Measurements from ENCODE around the gene MAP1B.
A peak's percentile ranks its signal among the peaks of the same experiment; 100 is the strongest.

The MAP1B gene

DNA sequence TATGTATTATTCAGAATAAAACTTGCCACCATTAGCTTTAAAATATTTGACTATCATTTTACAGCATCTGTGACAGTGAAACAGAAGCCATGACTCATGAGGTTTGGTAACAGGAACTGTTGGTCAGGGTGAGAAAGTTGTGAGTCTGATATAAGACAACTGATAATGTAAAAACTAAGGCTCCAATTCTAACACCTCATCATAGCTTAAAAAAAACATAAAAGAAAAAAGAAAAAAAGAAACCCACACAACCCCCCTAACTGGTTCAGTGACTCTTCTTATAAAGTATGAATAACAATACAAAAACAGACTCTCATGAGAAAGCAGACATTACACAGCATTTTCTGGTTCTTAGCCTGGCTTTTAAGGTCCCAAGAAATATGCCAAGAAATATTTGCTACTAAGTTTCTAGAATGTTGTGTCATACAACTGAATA lies 127.0 kb downstream of the MAP1B start:
- Histone ChIP-seq H3K4me3 (ENCODE audit: low read depth, low read length, poor library complexity, severe bottlenecking) (peak overlapping the region; percentile 8), H3K27ac (ENCODE audit: low read depth, low read length, poor library complexity, severe bottlenecking) (peak overlapping the region; percentile 96), H3K9me2 (ENCODE audit: low read depth, low read length) (no peaks in the 10 kb centered on the region), H3K9ac (ENCODE audit: low read length) (no peak overlapping the region), H3K9me3 (ENCODE audit: low read length) (no peaks in the 10 kb centered on the region), H2AFZ (ENCODE audit: low read length) (no peak overlapping the region), H3K79me2 (ENCODE audit: insufficient read depth, low read length) (no peaks in the 10 kb centered on the region), H4K20me1 (ENCODE audit: insufficient read depth, low read length) (no peaks in the 10 kb centered on the region), H3K4me1 (ENCODE audit: insufficient read depth, low read length, severe bottlenecking) (peaks cover 72% of the 10 kb centered on the region), H3K36me3 (ENCODE audit: insufficient read depth, low read length) (peaks cover 71% of the 10 kb centered on the region), H3F3A (ENCODE audit: insufficient read depth, low read length) (no peaks in the 10 kb centered on the region; the same call in 1 of the 2 replicates), H3K4me2 (ENCODE audit: low read length) (peak overlapping the region; percentile 12; the same call in 1 of the 2 replicates), H3K27me3 (ENCODE audit: insufficient read depth, low read length) (no peaks in the 10 kb centered on the region)
- no peak for TF ChIP-seq EZH2 (IDR thresholded peaks at IDR 0.05; ENCODE audit: borderline replicate concordance, low read length)
- TF ChIP-seq, protein P1, sequence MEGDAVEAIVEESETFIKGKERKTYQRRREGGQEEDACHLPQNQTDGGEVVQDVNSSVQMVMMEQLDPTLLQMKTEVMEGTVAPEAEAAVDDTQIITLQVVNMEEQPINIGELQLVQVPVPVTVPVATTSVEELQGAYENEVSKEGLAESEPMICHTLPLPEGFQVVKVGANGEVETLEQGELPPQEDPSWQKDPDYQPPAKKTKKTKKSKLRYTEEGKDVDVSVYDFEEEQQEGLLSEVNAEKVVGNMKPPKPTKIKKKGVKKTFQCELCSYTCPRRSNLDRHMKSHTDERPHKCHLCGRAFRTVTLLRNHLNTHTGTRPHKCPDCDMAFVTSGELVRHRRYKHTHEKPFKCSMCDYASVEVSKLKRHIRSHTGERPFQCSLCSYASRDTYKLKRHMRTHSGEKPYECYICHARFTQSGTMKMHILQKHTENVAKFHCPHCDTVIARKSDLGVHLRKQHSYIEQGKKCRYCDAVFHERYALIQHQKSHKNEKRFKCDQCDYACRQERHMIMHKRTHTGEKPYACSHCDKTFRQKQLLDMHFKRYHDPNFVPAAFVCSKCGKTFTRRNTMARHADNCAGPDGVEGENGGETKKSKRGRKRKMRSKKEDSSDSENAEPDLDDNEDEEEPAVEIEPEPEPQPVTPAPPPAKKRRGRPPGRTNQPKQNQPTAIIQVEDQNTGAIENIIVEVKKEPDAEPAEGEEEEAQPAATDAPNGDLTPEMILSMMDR (IDR thresholded peaks at IDR 0.05; ENCODE audit: low read length): no peak

DNA sequence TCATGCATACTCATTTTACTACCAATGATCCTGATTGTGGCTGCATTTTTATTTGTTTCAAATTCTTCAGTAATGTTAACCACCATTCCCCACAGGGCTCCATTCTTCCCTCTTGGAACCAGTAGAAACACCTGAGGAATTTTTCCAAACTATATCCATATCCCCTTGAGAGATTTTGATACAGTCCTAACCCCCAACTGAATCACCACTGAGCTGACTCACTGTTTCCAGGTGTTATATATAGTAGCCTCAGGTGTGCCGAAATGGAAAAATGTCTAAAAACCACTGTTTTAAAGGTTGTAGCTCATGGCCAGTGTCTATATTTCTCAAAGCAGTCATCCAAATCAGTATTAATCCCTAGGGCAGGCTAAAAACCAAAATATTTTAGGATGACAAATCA lies 127.6 kb downstream of the MAP1B start:
- peak overlapping the region; percentile 96 for H3K27ac ChIP-seq (ENCODE audit: low read depth, low read length, poor library complexity, severe bottlenecking)
- no peak overlapping the region for H2AFZ ChIP-seq (ENCODE audit: low read length)

DNA sequence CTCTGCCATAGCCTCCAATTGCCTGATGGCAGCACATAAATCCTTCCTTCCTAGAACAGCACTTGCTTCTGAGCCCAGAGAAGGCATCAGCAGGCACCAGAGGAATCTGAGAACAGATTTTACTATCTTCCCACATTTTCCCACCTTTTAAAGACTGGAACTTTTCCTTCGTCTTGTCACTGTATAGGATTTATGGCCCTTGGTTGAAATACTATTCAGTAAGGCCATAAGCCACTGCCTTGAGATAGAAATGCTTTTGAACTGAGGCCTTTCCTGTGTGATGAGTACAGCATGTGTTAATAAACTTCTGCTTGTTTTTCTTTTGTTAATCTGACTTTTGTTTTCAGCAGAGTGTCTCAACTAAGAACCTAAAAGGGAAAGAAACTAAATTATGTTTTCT lies 128.4 kb downstream of the MAP1B start:
- H2AFZ ChIP-seq (ENCODE audit: low read length): no peak overlapping the region
- no peaks in the 10 kb centered on the region for H4K20me1 ChIP-seq (ENCODE audit: insufficient read depth, low read length)
- H3K4me2 ChIP-seq (ENCODE audit: low read length): peak overlapping the region; percentile 12; the same call in 1 of the 2 replicates
- peak overlapping the region; percentile 96 for H3K27ac ChIP-seq (ENCODE audit: low read depth, low read length, poor library complexity, severe bottlenecking)
- no peak for TF ChIP-seq EZH2 (IDR thresholded peaks at IDR 0.05; ENCODE audit: borderline replicate concordance, low read length)
- TF ChIP-seq, protein P1 (IDR thresholded peaks at IDR 0.05; ENCODE audit: low read length): no peak
- no peaks in the 10 kb centered on the region for H3K9me2 ChIP-seq (ENCODE audit: low read depth, low read length)
- peaks cover 58% of the 10 kb centered on the region for H3K4me1 ChIP-seq (ENCODE audit: insufficient read depth, low read length, severe bottlenecking)
- H3K79me2 ChIP-seq (ENCODE audit: insufficient read depth, low read length): no peaks in the 10 kb centered on the region
- H3F3A ChIP-seq (ENCODE audit: insufficient read depth, low read length): no peaks in the 10 kb centered on the region; the same call in 1 of the 2 replicates
- peaks cover 57% of the 10 kb centered on the region for H3K36me3 ChIP-seq (ENCODE audit: insufficient read depth, low read length)
- no peak overlapping the region for H3K9ac ChIP-seq (ENCODE audit: low read length)
- no peak overlapping the region for H3K4me3 ChIP-seq (ENCODE audit: low read depth, low read length, poor library complexity, severe bottlenecking)
- H3K9me3 ChIP-seq (ENCODE audit: low read length): no peaks in the 10 kb centered on the region
- H3K27me3 ChIP-seq (ENCODE audit: insufficient read depth, low read length): no peaks in the 10 kb centered on the region

More for the DNA sequence above, 127.6 kb downstream of the MAP1B start:
- peaks cover 66% of the 10 kb centered on the region for H3K36me3 ChIP-seq (ENCODE audit: insufficient read depth, low read length)
- peak overlapping the region; percentile 8 for H3K4me3 ChIP-seq (ENCODE audit: low read depth, low read length, poor library complexity, severe bottlenecking)
- H3K4me1 ChIP-seq (ENCODE audit: insufficient read depth, low read length, severe bottlenecking): peaks cover 66% of the 10 kb centered on the region
- no peaks in the 10 kb centered on the region for H3K27me3 ChIP-seq (ENCODE audit: insufficient read depth, low read length)
- no peaks in the 10 kb centered on the region for H3K79me2 ChIP-seq (ENCODE audit: insufficient read depth, low read length)
- no peak overlapping the region for H3K9ac ChIP-seq (ENCODE audit: low read length)
- no peaks in the 10 kb centered on the region; the same call in 1 of the 2 replicates for H3F3A ChIP-seq (ENCODE audit: insufficient read depth, low read length)
- no peak for TF ChIP-seq EZH2 (IDR thresholded peaks at IDR 0.05; ENCODE audit: borderline replicate concordance, low read length)
- TF ChIP-seq, protein P1 (IDR thresholded peaks at IDR 0.05; ENCODE audit: low read length): no peak
- no peaks in the 10 kb centered on the region for H4K20me1 ChIP-seq (ENCODE audit: insufficient read depth, low read length)
- no peaks in the 10 kb centered on the region for H3K9me3 ChIP-seq (ENCODE audit: low read length)
- no peaks in the 10 kb centered on the region for H3K9me2 ChIP-seq (ENCODE audit: low read depth, low read length)
- peak overlapping the region; percentile 12; the same call in 1 of the 2 replicates for H3K4me2 ChIP-seq (ENCODE audit: low read length)

All from OCI-LY1 (cell line).